HEK293 (cell line): Measurements from ENCODE around the gene DLK2.

Source experiments
- AEBP2 ChIP-seq: fragments of 450-650 bp; formaldehyde crosslinking; IDR thresholded peaks from 2 replicates; pipeline ENCODE4 v1.5.1; 2016; ENCODE audit warnings: missing biosample characterization, missing genetic modification characterization, borderline replicate concordance
- KLF16 ChIP-seq: fragments of 450-650 bp; formaldehyde crosslinking; IDR thresholded peaks from 2 replicates; pipeline ENCODE4 v1.5.1; 2017; ENCODE audit warnings: missing biosample characterization, missing genetic modification characterization
- REST ChIP-seq: fragments of 450-650 bp; formaldehyde crosslinking; IDR thresholded peaks from 2 replicates; pipeline ENCODE4 v1.5.1; 2016; ENCODE audit warnings: missing biosample characterization, missing genetic modification characterization
- ZBTB10 ChIP-seq: fragments of 450-650 bp; formaldehyde crosslinking; IDR thresholded peaks from 2 replicates; pipeline ENCODE4 v1.5.1; 2016; ENCODE audit warnings: missing biosample characterization, missing genetic modification characterization
- ZNF140 ChIP-seq: fragments of 450-650 bp; formaldehyde crosslinking; IDR thresholded peaks from 2 replicates; pipeline ENCODE4 v1.5.1; 2016; ENCODE audit warnings: missing biosample characterization, missing genetic modification characterization
- ZNF747 ChIP-seq: fragments of 450-650 bp; formaldehyde crosslinking; IDR thresholded peaks from 2 replicates; pipeline ENCODE4 v1.5.1; 2016; ENCODE audit warnings: missing biosample characterization, missing genetic modification characterization
- ZNF791 ChIP-seq: fragments of 450-650 bp; formaldehyde crosslinking; IDR thresholded peaks from 2 replicates; pipeline ENCODE4 v1.5.1; 2016; ENCODE audit warnings: missing biosample characterization, missing genetic modification characterization
- TF ChIP-seq, protein P1 (sequence below): fragments of 450-650 bp; formaldehyde crosslinking; IDR thresholded peaks from 2 replicates; pipeline ENCODE4 v1.5.1; 2016; ENCODE audit warnings: missing biosample characterization, missing genetic modification characterization

- TF ChIP-seq AEBP2 (no peak), ZNF747 (no peak), ZNF791 (tag by site-specific recombination) (no peak), REST (tag by site-specific recombination) (no peak), ZNF140 (no peak), KLF16 (tag by site-specific recombination) (no peak), ZBTB10 (no peak)
- TF ChIP-seq, protein P1, sequence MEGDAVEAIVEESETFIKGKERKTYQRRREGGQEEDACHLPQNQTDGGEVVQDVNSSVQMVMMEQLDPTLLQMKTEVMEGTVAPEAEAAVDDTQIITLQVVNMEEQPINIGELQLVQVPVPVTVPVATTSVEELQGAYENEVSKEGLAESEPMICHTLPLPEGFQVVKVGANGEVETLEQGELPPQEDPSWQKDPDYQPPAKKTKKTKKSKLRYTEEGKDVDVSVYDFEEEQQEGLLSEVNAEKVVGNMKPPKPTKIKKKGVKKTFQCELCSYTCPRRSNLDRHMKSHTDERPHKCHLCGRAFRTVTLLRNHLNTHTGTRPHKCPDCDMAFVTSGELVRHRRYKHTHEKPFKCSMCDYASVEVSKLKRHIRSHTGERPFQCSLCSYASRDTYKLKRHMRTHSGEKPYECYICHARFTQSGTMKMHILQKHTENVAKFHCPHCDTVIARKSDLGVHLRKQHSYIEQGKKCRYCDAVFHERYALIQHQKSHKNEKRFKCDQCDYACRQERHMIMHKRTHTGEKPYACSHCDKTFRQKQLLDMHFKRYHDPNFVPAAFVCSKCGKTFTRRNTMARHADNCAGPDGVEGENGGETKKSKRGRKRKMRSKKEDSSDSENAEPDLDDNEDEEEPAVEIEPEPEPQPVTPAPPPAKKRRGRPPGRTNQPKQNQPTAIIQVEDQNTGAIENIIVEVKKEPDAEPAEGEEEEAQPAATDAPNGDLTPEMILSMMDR (tag by site-specific recombination), result no peak
Observed at GRCh38 chr6:43467752-43468151, 12.4 kb upstream of the DLK2 start.
